LoVo (cell line): ENCODE results near the gene BRAT1.

Source experiments
- DNase-seq: peaks from one replicate; pipeline ENCODE4 v3.0.0-alpha.2; 2016; ENCODE audit warnings: low spot score

Gene BRAT1

DNA sequence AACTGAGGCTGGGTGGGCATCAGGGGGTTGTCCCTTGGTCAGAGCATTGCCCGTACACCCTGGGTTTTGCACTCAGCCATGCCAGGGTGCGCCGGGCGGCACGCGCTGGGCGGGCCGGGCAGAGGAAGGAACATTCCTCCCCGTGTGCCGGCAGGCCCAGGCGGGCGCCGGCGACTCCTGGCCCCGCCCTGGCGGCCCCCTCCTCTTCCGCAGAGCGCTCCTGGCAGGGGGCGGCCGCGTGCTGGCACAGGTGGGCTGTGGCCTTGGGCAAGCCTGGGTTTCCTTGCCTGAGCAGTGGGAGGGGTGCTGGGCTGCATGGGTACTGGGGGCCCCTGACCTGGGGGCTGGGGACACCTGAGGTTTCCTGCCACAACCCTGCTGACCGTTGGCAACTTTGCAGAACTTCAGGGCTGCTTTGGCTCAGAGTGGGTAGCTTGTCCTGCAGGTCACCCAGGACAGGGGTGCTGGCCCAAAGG is 31.8 kb downstream of the BRAT1 start:
- DNase-seq = no peak

DNA sequence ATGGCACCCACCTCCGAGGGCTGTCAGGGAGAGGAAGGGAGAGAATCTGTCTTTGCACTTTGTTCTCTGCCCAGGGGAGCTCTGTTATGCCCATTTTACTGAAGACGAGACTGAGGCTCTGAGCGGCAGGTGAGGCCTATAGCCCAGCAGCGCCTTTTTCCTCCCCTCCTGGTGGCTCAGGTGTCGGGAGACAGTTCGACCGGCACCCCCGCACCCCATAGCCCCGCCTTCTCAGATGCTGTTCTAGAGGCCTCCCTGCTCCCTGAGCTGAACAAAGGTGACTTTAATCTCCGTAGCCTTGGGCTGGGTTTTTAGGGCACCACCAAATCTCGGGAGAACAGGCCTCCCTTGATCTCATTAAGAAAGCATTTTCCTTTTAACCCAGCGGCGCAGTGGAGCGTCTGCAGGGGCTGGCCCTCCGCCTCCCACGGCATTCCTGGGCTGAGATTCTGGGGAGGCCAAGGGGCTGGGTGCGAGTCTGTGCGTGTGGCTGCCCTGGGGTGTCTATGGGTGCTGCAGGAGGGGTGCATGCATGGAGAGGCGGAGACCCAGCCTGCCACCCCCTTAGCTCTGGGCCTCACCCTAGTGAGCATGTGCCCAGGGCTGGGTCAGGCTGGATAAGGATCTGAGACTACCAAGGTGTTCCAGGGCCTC is 32.4 kb downstream of the BRAT1 start:
- no peak for DNase-seq

DNA sequence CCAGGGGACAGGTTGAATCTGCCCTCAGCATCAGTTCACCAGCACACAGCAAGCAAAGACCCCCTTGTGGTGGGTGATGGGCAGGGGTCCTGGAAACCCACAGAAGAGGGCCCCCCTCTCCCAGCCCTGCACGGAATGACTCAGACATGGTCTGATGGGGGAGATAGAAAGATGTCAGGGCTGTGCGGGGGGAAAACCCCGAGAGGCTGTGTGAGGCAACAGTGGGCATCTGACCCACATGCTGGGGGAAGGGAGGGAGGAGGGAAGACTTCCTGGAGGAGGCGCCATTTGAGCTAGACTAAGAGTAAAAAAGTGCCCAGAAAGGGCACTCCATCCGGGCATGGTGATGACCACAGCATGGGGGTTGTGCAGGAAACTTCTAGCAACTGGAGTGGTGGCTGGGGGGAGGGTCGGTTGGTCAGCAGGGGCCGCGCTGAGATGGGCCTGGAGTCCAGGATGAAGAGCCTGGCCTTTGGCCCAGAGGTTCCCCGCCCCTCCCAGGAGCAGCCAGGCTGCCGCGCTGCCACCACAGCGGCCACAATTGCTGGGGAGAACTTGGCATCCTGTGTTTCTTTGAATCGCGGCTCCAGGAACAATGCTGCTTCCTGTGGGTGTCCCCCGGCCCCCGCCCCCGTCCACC is 33.3 kb downstream of the BRAT1 start:
- no peak for DNase-seq

DNA sequence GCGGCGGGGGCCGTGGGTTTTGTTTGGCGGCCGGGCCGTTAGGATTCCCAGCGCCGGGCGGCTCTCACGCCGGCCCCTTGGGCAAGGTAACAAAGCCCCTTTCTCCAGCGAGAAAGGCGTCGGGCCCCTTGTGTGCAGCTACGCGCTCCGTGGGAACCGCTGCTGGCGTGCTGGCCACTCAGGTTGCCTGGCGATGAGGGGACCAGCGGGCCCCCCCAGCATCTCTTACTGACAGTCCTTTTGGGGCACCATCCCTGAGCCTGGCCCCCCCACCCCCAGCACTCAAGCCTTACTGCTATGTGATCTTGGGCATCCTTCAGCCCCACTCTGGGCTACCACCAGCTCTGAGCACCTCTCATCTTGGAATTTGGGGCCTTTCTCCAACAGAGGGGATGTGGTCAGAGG is 34.0 kb downstream of the BRAT1 start:
- no peak for DNase-seq

DNA sequence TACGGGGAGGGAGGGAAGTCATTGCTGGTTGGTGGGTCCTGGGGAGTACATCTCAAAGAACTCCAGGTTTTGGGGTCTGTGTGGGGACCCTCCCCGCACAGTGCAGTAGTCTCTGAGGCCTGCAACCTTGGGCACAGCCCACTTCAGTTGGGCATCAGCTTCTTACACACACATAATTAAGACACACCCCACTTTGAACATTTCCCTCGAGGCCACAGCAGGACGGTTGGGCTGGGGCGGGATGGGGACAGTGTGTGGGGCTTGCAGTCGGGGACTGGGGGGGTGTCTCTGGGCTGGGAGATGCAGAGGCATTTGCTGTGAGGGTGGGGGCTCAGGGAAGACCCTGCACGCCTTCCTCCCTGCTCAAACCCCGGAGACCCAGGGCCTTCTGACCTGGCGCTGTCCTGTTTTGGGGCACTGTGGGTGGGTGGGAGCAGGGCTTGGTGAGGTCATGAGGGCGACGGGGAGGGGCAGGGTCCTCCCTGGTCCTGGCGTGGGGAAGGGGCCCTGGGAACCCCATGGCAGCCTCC is 34.5 kb downstream of the BRAT1 start:
- no peak for DNase-seq

DNA sequence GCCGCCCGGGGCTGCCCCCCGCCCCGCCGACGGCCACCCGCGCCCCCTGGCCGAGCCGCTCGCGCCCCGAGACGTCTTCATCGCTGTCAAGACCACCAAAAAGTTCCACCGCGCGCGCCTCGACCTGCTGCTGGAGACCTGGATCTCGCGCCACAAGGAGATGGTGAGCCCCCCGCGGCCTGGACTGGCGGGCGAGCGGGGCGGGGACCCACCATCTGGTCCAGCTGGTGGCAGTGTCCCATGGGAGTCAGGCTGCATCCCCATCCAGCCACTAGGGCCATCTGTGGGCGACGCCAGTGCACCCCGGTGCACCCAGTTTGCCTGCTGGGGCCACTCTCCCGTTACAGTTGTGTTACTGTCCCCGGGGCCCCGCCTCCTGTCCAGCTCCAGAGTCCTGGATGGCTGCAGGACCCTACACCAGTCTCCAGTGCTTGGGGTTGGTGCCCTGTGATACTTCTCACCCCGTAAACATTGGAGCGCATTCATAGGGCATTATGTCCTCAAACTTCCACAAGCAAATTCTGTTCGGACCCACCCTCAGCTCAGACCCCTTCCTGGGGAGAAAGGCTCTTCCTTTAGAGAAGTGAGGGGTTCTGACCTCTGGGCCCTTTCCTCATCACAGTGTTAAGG is 35.1 kb downstream of the BRAT1 start:
- DNase-seq = peak; percentile 22

DNA sequence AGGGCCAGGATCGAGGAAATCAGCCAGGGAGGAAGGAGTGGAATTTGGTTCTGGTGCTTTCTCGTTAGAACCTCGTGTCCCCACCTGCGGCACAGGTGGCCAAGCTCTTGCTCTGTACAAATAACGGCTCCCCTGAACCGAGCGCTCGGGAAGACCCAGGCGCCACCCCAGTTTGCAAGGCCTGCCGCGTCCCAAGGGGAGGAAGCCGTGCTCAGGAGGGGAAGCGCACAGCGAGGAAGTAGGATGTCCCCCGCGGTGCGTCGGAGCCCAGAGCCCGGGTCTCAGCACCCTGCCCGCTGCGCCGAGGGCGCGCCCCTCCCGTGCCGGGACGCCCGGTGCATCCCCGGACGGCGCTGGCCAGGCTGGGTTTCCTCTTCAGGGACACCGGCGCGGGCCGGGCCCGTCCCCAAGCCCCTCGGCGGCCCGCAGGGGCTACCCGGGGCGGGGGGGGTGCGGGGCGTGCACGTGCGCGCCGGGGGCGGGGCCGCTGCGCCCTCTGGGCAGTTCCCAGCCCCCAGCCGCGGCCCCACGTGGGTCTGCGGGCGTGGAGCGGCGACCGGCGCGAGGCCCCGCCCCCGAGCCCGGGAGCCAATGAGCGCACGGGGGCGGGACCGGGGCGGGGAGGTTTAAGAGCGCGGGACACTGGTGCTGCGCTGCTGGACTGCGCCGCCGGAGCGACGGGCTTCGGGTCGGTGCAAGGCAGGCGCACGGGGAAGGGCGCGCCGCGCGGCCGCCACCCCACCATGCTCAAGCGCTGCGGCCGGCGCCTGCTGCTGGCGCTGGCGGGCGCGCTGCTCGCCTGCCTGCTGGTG is 36.0 kb downstream of the BRAT1 start, which contains the start of gene LFNG:
LFNG (plus strand) TSS at position 656 of the 812 bp plus-strand sequence; CDS start at position 744, 88 bp downstream.
- peak; percentile 93 for DNase-seq

DNA sequence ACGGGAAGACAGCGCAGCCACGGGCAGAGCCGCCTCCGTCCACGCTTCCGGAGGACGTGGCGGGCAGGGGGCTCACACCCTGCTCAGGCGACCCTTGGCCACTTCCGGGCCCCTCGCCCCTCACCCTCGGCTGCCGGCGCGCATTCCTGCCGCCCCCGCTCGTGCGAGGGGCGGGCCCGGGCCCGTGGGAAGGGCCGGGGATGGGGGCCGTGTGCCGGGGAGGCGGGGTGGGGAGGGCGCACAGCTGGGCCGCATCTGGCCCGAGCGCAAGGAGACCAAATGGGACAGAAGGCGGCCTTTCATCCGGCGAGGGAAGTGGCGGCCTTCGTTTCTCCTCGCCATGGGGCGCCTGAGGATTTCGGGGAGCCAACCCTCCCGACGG is 36.6 kb downstream of the BRAT1 start:
- DNase-seq = no peak

DNA sequence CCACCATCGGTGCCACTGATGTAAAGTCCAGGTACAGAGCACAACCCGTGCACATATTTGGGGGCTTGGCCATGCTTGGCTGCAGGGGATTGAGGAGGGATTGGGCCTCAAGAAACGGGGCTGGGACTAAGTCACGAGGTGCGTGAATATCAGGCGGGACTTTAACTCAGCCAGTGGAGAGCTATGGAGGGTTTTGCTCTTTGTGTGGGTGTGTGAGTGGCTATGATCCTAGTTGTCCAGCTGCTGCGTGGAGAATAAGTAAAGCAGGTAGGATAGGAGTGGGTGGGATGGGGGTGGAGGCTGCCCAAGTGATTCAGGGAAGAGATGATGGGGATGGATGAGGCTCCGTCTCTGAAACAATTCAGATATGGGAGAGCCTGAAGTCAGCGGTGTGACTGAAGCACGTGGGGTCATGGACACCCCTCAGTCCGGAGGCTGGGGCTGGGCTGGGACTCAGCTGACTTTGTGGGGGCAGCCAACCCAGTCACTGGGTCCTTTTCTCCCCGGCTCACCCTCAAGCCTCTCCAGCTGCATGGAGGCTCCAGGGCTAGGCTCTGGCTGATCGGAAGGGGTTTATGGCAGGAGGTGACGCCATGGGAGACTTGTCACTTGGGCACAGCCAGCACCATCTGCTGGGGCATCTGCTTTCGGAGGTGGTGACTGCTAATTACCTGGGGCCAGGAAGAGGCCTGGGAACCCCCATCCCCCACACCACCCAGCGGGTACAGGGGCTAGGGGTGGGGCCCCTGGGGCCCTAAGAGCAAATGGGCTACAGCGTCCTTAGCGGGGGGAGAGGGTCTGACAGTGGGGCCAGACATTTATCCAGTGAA is 37.4 kb downstream of the BRAT1 start:
- no peak for DNase-seq

DNA sequence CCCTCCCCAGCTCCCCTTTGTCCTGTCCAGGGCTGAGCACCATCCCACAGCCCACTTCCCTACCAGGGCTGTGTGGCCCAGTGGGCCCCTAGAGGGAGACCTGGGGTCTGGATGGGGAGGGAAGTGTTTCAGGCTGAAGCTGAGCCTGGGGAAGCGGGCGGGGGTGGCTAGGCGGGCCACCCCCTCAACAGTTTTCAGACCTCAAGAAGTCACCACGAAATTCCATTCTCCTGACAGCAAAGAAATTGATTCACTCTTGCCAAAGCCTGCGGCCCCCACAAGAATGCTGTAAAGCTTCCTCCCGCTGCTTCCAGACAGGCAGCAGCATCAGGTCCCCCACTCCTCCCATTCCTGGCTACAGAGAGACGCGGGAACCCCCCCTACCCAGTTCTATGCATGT is 38.3 kb downstream of the BRAT1 start:
- DNase-seq = no peak

DNA sequence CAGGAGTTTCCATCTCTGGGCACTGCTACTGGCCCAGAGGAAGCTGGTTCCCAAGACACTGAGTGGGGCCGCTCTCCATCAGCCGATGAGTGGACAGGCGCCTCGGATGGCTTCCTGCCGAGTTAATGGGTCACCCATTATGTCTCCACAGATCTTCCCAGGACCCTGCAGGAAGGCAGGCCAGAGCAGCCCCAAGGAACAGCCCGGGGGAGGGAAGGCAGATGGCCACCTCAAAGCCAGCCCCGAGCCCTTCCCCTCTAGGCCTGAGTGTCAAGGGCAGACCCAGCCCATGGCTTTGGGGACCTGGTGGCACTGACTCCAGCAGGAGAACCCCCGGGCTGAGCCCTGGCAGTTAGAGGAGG is 39.1 kb downstream of the BRAT1 start:
- DNase-seq = no peak

DNA sequence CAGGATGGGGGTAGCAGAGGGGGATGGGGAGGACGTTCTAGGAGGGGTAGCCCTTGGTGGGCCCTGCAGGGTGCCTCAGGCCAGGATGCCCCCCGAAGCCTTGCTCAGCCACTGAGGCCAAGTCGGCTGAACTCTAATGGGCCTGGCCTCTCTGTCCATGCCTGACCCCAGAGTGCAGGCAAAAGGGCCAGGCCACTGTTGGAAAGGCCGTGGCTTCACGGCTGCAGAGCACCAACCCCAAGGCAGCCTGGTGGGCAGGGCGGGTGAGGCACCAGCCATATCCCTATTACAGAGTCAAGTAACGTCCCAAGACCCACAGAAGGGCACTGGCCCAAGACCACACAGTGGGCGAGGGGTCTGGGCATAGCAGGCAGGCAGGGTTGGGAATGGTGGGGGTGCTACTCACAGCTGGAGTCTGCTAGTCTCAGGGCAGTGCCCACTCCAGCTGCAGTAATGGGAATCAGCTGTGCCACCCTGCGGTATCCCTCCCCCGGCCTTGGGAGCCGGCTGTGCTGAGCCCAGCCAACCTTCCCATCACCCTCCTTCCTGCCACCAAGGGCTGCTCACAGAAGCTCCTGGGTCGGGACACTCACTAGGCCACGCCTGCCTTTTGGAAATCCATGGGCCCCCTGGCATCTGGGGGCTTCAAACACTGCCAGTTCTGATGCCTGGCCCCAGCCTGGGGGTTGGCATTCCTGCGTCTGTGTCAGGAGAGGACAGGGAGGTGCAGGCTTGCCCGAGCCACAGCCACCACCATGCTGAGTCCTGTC is 39.7 kb downstream of the BRAT1 start:
- DNase-seq = no peak

DNA sequence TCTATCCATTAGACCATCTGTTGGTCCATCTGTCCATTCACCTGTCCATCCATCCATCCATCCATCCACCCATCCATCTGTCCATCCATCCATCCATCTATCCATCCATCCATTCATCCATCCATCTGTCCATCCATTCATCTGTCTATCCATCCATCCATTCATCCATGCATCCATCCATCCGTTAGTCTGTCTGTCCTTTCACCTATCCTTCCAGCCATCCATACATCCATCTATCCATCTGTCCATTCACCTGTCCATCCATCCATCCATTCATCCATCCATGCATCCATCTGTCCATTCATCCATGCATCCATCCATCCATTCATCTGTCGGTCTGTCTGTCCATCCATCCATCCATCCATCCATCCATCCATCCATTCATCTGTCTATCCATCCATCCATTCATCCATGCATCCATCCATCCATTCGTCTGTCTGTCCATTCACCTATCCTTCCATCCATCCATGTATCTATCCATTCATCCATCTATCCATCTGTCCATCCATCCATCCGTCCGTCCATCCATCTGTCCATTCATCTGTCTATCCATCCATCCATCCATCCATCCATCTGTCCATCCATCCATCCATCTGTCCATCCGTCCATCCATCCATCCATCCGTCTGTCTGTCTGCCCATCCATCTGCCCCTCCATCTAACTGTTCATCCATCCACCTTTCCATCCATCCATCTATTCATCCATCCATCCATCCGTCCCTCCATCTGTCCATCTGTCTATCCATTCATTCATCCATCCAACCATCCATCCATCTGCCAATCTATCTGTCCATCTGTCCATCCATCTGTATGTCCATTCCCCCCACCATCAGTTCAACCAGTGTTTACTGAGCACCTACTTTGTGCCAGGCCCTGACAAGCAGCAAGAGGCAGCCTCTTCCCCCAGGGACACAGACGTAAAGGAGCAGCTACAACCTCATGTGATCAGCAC is 40.6 kb downstream of the BRAT1 start:
- DNase-seq = no peak

DNA sequence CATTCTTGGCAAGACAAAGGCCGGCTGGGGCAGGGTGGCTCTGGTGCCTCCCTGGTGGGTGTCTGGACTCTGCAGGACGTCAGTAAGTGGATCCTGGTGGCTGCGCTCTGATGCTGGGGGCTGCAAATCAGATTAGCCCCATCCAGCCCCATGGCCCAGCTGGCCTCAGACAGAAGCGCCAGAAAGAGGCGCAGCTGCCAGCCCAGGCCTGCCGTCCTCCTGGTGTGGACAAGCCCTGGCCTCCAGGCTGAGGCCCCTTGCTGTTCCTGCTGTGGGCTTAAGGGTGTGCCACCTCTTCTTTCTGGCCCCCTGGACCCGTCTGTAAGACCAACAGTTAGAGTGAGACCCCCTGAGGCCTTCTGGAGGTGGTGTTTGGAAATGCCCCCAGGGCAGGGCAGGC is 41.6 kb downstream of the BRAT1 start:
- DNase-seq = no peak

DNA sequence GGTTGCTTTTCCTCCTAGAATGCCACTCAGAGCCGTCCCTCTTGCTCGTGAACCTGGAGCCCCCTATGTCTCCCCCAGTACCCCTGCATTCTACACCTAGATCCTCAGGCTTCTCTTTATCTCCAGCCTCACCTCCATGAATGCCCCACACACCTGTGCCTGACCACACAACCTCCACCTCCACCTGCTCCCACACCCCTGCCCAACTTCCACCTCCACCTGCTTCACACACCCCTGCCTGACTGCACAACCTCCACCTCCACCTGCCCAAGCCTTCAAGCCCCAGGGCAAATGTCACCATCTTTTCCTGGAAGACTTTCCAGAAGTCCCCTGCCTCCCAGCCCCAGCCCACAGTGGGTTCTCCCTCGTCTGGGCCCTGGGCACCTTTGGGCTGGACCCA is 42.6 kb downstream of the BRAT1 start:
- DNase-seq = no peak

DNA sequence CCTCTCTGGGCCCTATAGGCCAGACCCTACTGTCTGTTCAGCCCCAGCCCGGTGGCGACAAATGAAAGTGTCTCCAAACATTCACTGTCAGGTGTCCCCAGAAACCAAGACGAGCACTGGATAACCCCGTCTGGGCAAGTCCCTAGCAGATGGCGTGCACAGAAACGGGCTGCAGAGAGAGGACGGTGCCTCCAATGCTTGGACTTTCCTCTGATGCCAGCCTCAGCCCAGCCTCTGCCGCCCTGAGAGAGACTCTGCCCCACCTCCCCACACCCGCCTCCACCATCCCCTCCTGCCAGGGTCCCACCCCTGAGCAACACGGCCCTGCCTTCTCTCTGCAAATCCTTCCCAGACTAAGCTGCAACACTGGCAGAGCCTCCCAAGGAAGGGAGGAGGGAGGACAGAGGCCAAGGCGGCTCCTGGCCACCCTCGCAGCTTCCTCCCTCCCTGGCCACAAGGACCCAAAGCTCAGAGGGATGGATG is 43.1 kb downstream of the BRAT1 start:
- no peak for DNase-seq

DNA sequence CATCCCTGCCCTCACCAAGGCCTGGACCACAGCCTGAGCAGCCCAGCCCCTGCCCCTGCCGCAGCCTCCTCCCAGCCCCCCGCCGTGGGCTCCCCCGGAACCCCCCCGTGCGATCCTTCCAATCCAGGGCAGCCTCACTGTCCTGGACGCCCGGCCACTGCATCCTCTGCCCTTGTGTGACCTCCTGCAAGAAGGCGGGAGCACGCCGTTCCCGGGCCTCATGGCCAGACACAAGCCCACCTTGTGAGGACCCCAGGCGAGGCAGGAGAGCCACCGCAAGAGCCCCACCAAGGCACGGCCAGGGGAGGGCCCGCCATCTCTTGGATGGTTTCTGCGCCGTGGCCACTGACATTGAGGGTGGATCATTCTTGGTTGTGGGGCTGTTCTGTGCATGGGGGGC is 43.6 kb downstream of the BRAT1 start:
- DNase-seq = no peak

DNA sequence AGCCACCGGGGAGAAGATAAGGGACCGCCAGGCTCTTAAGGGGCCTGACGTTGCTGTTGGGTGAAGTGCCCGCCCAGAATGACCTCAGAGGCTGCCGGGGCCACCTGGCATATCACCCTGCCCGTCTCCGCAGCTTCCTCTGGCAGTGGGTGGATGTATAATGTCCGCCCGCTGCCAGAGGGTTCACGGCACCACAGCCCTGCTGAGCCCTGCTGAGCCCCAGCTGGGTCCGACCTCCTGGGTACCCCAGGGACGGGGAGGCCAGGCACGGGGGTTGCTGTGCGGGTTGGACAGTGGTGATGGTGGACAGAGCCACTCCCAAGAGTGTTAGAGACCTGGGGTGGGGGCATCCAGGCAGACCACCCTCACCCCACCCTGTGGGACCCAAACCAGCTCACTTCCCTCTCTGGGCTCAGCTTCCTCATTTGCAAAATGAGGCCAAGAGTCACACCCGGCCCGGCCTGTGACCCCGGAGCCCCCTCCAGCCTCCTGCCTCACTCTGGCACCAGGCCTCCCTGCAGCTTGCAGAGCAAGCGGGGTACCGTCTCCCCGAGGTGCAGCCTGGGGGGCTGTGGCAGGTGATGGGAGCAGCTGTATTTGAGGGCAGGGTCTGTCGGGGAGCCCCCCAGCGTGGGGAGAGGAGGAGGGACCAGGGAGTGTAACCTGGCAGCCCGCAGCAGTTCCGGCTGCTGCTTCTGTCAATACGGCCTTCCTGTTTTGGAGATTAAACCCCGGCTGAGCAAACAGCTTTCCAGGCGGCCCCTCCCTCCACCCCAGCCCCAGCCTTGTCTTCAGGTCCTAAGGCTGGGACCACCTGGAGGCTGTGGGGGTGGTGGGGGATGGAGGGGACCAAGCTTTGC is 44.2 kb downstream of the BRAT1 start:
- no peak for DNase-seq
